Heart left ventricle (tissue), 16 donors: ENCODE measurements around the gene DNMT3A. TPM values are rescaled to one million over a fixed set of nuclear protein-coding genes. Genes with fewer than 3 reads are reported as not detected.
"Not testable (repeated sequence)": the region's sequence is repeated elsewhere in the genome, so short reads cannot be mapped to it uniquely, and the experiment has no call there.

Experiments
- ATAC-seq, 4 donors: fragments of 200-7000 bp; cut with Tn5 transposase; one replicate each; pipeline ENCODE4 v1.9.1; 2020 to 2022; ENCODE audit warnings: moderate library complexity in 4 of 4, mild to moderate bottlenecking in 3 of 4, moderate number of reproducible peaks in 1 of 4
- DNase-seq, 5 donors: peaks; one replicate each; pipeline ENCODE4 v3.0.0-alpha.2; 2020
- H3K27ac ChIP-seq, 12 donors: fragments of 200-600 bp; sonication (generic) in 4 of 12; one replicate each; pipeline versions ENCODE4 v1.5.0 to v1.8.0; 2016 to 2022; ENCODE audit warnings: mild to moderate bottlenecking in 2 of 12
- H3K27me3 ChIP-seq, 9 donors: fragments of 200-600 bp; sonication (generic) in 2 of 9; one replicate each; pipeline versions ENCODE4 v1.5.1 to v1.8.0; 2016 to 2022; ENCODE audit warnings: mild to moderate bottlenecking in 3 of 9
- H3K36me3 ChIP-seq, 9 donors: fragments of 200-600 bp; sonication (generic) in 2 of 9; one replicate each; pipeline versions ENCODE4 v1.5.0 to v1.8.0; 2018 to 2022; ENCODE audit warnings: mild to moderate bottlenecking in 2 of 9
- H3K4me1 ChIP-seq, 12 donors: fragments of 200-600 bp; sonication (generic) in 4 of 12; one replicate each; pipeline versions ENCODE4 v1.5.0 to v1.8.0; 2016 to 2022; ENCODE audit warnings: mild to moderate bottlenecking in 3 of 12
- H3K4me3 ChIP-seq, 12 donors: fragments of 200-600 bp; sonication (generic) in 4 of 12; one replicate each; pipeline versions ENCODE4 v1.5.0 to v1.8.0; 2017 to 2022; ENCODE audit warnings: mild to moderate bottlenecking in 9 of 12, moderate library complexity in 4 of 12
- H3K9me3 ChIP-seq, 12 donors: fragments of 200-600 bp; sonication (generic) in 4 of 12; one replicate each; pipeline versions ENCODE4 v1.5.0 to v1.8.0; 2016 to 2022; ENCODE audit warnings: mild to moderate bottlenecking in 1 of 12
- CTCF ChIP-seq, 12 donors: fragments of 200-600 bp; sonication (generic) in 4 of 12; IDR thresholded peaks; one replicate each; pipeline versions ENCODE4 v1.5.0 to v1.8.0; 2018 to 2022; ENCODE audit warnings: antibody characterized with exemption in 12 of 12, mild to moderate bottlenecking in 5 of 12
- POLR2A ChIP-seq, 2 donors: fragments of 450-650 bp; IDR thresholded peaks; one replicate each; pipeline ENCODE4 v1.6.1; 2017; ENCODE audit warnings: antibody characterized with exemption in 2 of 2, mild to moderate bottlenecking in 2 of 2, moderate library complexity in 2 of 2
- WGBS, 4 donors: extraction: QIAGEN DNeasy Blood & Tissue Kit in 2 of 4; methylation state at CpG; one replicate each; pipeline versions ENCODE4 v1.1.5 to v1.1.7; 2013 to 2018; 5-methylcytosine and 5-hydroxymethylcytosine counted together
- intact Hi-C, 10 donors: fragments of 100-400 bp; cut with DNase I; formaldehyde crosslinking; loops; one replicate each; pipeline versions ENCODE4 v1.11.1 to v1.14.2; 2022
- polyA plus RNA-seq, 2 donors: library from polyadenylated mRNA; stranded (reverse); fragments of 200-250 nt; gene quantifications; one replicate each; pipeline ENCODE4 v1.2.3, GENCODE V29; 2013
- total RNA-seq, 9 donors: library from RNA; depleted of rRNA in 2 of 9; stranded (reverse); fragments of >200 nt in 2 of 9; fragmentation: NEBNext Ultra II Directional in 3 of 9; extraction: Animal tissue kit (Norgen Biotek cat#: 25700) in 3 of 9; gene quantifications; one replicate each; pipeline versions ENCODE4 v1.1.0 to v1.2.4, GENCODE V29; 2016 to 2023
- donor health status: ischemic (EF 13 %, LVEDD 7.1; RV severe dilation, severe dysfunction).
- donor health status: healthy with polysubstance abuse.
- donor health status: DM: no; HTN: yes; CAD: no.
- donor health status: DM: no; HTN: no; CAD: no.
- donor health status: ischemic (EF 25% LVEDD 6.9; RV normal size, moderate dysfunction).
- donor health status: ischemic (EF 25% LVEDD 5.7; RV mildly dilated, moderate dysfunction).
- donor health status: healthy.
- donor health status: DM: yes; HTN: yes; CAD: no.
- donor health status: ischemic (EF 35%, LVEDD 5.7; RV mildly dilated, moderate dysfunction).
- donor health status: nonischemic (EF 11% LVEDD 7.7; RV severe dilation, severe dysfunction).
- donor health status: DM: yes; HTN: yes; CAD: no.
- donor health status: PGD.
- donor health status: ischemic (EF 29% LVEDD 5.4; RV normal size, mild dysfunction).
- donor health status: nonischemic (EF 23%, LVEDD 6.1; RV moderate dilation, normal function).

DNMT3A gene
- total and polyA plus RNA-seq, 11 donors = 3.5 to 26.0 (median 16.0) TPM

GRCh38 chr2:25274868-25275574 lies 66.7 kb downstream of the DNMT3A start:
- peak; percentile 62 to 71 (median 70) for DNase-seq
- Histone ChIP-seq H3K36me3 (peaks cover 0 to 47% (median 22%) of the 10 kb centered on the region in 9 donors), H3K4me1 (peaks cover 0 to 70% (median 55%) of the 10 kb centered on the region in 12 donors), H3K9me3 (no peaks in the 10 kb centered on the region), H3K27ac (peak overlapping the region in 10 of 12 donors; percentile 2 to 94 (median 83)), H3K27me3 (no peaks in the 10 kb centered on the region), H3K4me3 (no peak overlapping the region)
- no peak for TF ChIP-seq CTCF (IDR thresholded peaks at IDR 0.05)
- no peak for TF ChIP-seq POLR2A (IDR thresholded peaks at IDR 0.05)
- intact Hi-C loops = loop anchor here in 6 of 10 donors (5.0 to 10.0 kb wide), 3 partner anchors 62 to 250 kb away; partner anchors contain the start of gene DNMT3A (in 2 of the 6)
- ATAC-seq = peak in 1 of 4 donors; percentile 72
- WGBS, 4 donors = 66 to 73% (median 70%) methylated on average over 17 to 27 of the region's 27 CpGs

GRCh38 chr2:25273985-25274535 lies 67.7 kb downstream of the DNMT3A start:
- peak overlapping the region in 6 of 12 donors; percentile 1 to 94 (median 61) for H3K27ac ChIP-seq

GRCh38 chr2:25272705-25273104 lies 69.0 kb downstream of the DNMT3A start:
- H3K4me3 ChIP-seq, DNase-seq, H3K9me3 ChIP-seq, H3K27me3 ChIP-seq, ATAC-seq: not testable (repeated sequence)
- intact Hi-C loops = loop anchor here in 1 of 10 donors (10.0 kb wide), 1 partner anchor 252 kb away; no protein-coding TSS in a partner anchor
- peaks cover 0 to 50% (median 38%) of the 10 kb centered on the region in 12 donors for H3K4me1 ChIP-seq
- WGBS, 4 donors = 73 to 83% (median 79%) methylated on average over 9 of the region's 9 CpGs
- peaks cover 0 to 70% (median 42%) of the 10 kb centered on the region in 9 donors for H3K36me3 ChIP-seq
- H3K27ac ChIP-seq = peak overlapping the region in 5 of 12 donors; percentile 32 to 94 (median 63)

More at GRCh38 chr2:25273985-25274535, 67.7 kb downstream of the DNMT3A start:
- TF ChIP-seq CTCF (IDR thresholded peaks at IDR 0.05) (no peak), POLR2A (IDR thresholded peaks at IDR 0.05) (no peak)
- peaks cover 0 to 61% (median 49%) of the 10 kb centered on the region in 12 donors for H3K4me1 ChIP-seq
- H3K27me3 ChIP-seq = no peaks in the 10 kb centered on the region
- H3K4me3 ChIP-seq = no peak overlapping the region
- no peaks in the 10 kb centered on the region for H3K9me3 ChIP-seq
- peaks cover 0 to 56% (median 31%) of the 10 kb centered on the region in 9 donors for H3K36me3 ChIP-seq
- no peak for ATAC-seq
- WGBS, 4 donors = 87 to 94% (median 90%) methylated on average over 5 of the region's 5 CpGs
- peak in 1 of 5 donors; percentile 20 for DNase-seq
- intact Hi-C loops = loop anchor here in 1 of 10 donors (10.0 kb wide), 1 partner anchor 251 kb away; no protein-coding TSS in a partner anchor

- ATAC-seq (no peak), DNase-seq (no peak)
- peaks cover 0 to 34% (median 15%) of the 10 kb centered on the region in 12 donors for H3K4me1 ChIP-seq
- H3K36me3 ChIP-seq = peaks cover 0 to 92% (median 50%) of the 10 kb centered on the region in 9 donors
- TF ChIP-seq POLR2A (IDR thresholded peaks at IDR 0.05) (no peak), CTCF (IDR thresholded peaks at IDR 0.05) (no peak)
- no peaks in the 10 kb centered on the region for H3K27me3 ChIP-seq
- no peaks in the 10 kb centered on the region for H3K9me3 ChIP-seq
- no peak overlapping the region for H3K4me3 ChIP-seq
- 74 to 87% (median 80%) methylated on average over 7 of the region's 7 CpGs for WGBS, 4 donors
- intact Hi-C loops = loop anchor here in 1 of 10 donors (10.0 kb wide), 1 partner anchor 255 kb away; no protein-coding TSS in a partner anchor
- no peak overlapping the region for H3K27ac ChIP-seq
Measured at GRCh38 chr2:25270061-25270460, 71.7 kb downstream of the DNMT3A start.
